HG03521 (cell line): ENCODE measurements around the gene KANSL2.

ENCODE experiments used
- ATAC-seq: cut with Tn5 transposase; IDR thresholded peaks from one replicate; pipeline ENCODE4 v1.9.1; 2021; ENCODE audit warnings: mild to moderate bottlenecking, moderate library complexity; ENCODE audit not compliant: unreplicated experiment

KANSL2 gene

DNA sequence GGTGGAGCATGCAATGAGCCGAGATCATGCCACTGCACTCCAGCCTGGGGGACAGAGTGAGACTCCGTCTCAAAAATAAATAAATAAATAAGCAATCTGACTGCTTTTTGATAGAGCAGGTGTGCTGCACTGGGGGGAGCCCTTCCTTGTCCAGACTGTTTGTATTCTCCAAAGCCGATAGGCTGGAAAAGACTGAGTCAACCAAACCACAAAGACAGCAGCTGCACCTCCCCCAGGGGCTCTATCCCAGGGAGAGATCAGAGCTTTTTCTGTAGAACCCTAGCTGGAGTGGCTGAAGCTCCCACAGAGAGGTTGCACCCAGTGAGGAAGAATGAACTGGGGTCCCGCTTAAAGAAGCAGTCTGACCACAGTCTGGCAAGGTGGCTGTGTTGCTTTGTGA lies 66.4 kb downstream of the KANSL2 start:
- no peak for ATAC-seq

DNA sequence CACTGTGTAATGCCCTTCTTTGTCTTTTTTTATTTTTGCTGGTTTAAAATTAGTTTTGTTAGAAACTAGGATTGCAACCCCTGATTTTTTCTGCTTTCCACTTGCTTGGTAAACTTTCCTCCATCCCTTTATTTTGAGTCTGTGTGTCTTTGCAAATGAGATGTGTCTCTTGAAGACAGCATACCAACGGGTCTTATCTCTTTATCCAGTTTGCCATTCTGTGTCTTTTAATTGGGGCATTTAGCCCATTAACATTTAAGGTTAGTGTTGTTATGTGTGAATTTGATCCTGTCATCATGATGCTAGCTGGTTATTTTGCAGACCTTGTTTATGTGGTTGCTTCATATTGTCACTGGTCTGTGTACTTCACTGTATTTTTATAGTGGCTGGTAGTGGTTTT lies 68.7 kb downstream of the KANSL2 start:
- no peak for ATAC-seq
